PC-3 (cell line): Measurements from ENCODE around the gene LMBRD1. TPM values are rescaled to one million over a fixed set of nuclear protein-coding genes. Genes with fewer than 3 reads are reported as not detected.

ENCODE experiments used
- ATAC-seq: fragments of 200-7000 bp; cut with Tn5 transposase; 2 replicates; pipeline ENCODE4 v1.9.1; 2020; ENCODE audit warnings: mild to moderate bottlenecking, moderate library complexity
- BruUV-seq: library from RNA; stranded (reverse); fragments of 400-500 nt; replicated peaks from 2 replicates; lab custom pipeline; 2021; lab: Mats Ljungman, UMichigan
- CTCF ChIA-PET: fragments of 300-600 bp; sonication (Branson Sonifier 250); formaldehyde crosslinking; loops from one replicate; lab custom pipeline; 2022; ENCODE audit warnings: antibody characterized with exemption; lab: Charles Lee
- POLR2A ChIA-PET: fragments of 300-600 bp; sonication (Branson Sonifier 250); formaldehyde crosslinking; loops from one replicate; lab custom pipeline; 2022; ENCODE audit warnings: antibody characterized with exemption; ENCODE audit not compliant: unreplicated experiment; lab: Charles Lee
- DNase-seq: peaks from one replicate; pipeline ENCODE4 v3.0.0-alpha.2; 2015
- H2AFZ ChIP-seq: fragments of 300-600 bp; sonication (generic); 2 replicates; pipeline ENCODE4 v1.6.0; 2016; ENCODE audit warnings: antibody characterized with exemption, low read length
- H3F3A ChIP-seq: fragments of 300-600 bp; sonication (generic); one replicate; pipeline ENCODE4 v1.6.0; 2017; ENCODE audit warnings: antibody characterized with exemption, low read length, control low read depth, mild to moderate bottlenecking; ENCODE audit not compliant: unreplicated experiment
- H3K27ac ChIP-seq: fragments of 300-600 bp; sonication (generic); 2 replicates; pipeline ENCODE4 v1.5.1; 2016; ENCODE audit warnings: mild to moderate bottlenecking, low read length
- H3K27me3 ChIP-seq: fragments of 300-600 bp; sonication (generic); 2 replicates; pipeline ENCODE4 v1.6.1; 2016; ENCODE audit warnings: low read length, mixed read lengths
- H3K36me3 ChIP-seq: fragments of 300-600 bp; sonication (generic); 2 replicates; pipeline ENCODE4 v1.6.1; 2016; ENCODE audit warnings: low read depth, mixed run types, low read length, mixed read lengths
- H3K4me1 ChIP-seq: fragments of 300-600 bp; sonication (generic); 2 replicates; pipeline ENCODE4 v1.5.1; 2016; ENCODE audit warnings: low read length; ENCODE audit not compliant: insufficient read depth
- H3K4me2 ChIP-seq: fragments of 300-600 bp; sonication (generic); 2 replicates; pipeline ENCODE4 v1.6.0; 2016; ENCODE audit warnings: low read length
- H3K4me3 ChIP-seq: fragments of 300-600 bp; sonication (generic); 2 replicates; pipeline ENCODE4 v1.5.1; 2016; ENCODE audit warnings: mild to moderate bottlenecking, low read length, mixed read lengths
- H3K79me2 ChIP-seq: fragments of 300-600 bp; sonication (generic); 2 replicates; pipeline ENCODE4 v1.6.1; 2017; ENCODE audit warnings: low read length, mixed read lengths
- H3K9ac ChIP-seq: fragments of 300-600 bp; sonication (generic); 2 replicates; pipeline ENCODE4 v1.6.0; 2016; ENCODE audit warnings: mild to moderate bottlenecking, low read length
- H3K9me2 ChIP-seq: fragments of 300-600 bp; sonication (generic); replicated peaks from 2 replicates; pipeline ENCODE4 v1.6.1; 2016; ENCODE audit warnings: mixed run types, low read length, mixed read lengths
- H3K9me3 ChIP-seq: fragments of 300-600 bp; sonication (generic); 2 replicates; pipeline ENCODE4 v1.6.1; 2016; ENCODE audit warnings: low read length, mixed read lengths
- H4K20me1 ChIP-seq: fragments of 300-600 bp; sonication (generic); 2 replicates; pipeline ENCODE4 v1.6.1; 2016; ENCODE audit warnings: low read length, mixed read lengths
- CTCF ChIP-seq: fragments of 300-600 bp; sonication (generic); conservative IDR thresholded peaks from 2 replicates; pipeline ENCODE4 v1.5.1; 2017; ENCODE audit warnings: antibody characterized with exemption, low read depth, mild to moderate bottlenecking, low read length
- EZH2 ChIP-seq: fragments of 300-600 bp; sonication (generic); IDR thresholded peaks from one replicate; pipeline ENCODE4 v1.6.1; 2017; ENCODE audit warnings: antibody characterized with exemption, mild to moderate bottlenecking, low read length; ENCODE audit not compliant: unreplicated experiment
- EZH2phosphoT487 ChIP-seq: fragments of 300-600 bp; sonication (generic); IDR thresholded peaks from 2 replicates; pipeline ENCODE4 v1.6.1; 2018; ENCODE audit warnings: mild to moderate bottlenecking, antibody characterized with exemption, low read length, borderline replicate concordance
- intact Hi-C: fragments of 100-400 bp; cut with micrococcal nuclease; formaldehyde crosslinking; loops from 2 replicates; pipeline ENCODE4 v1.9.0; 2023
- total RNA-seq: library from RNA; depleted of rRNA; stranded (reverse); fragments of >200 nt; gene quantifications from 2 replicates; pipeline ENCODE4 v1.2.3, GENCODE V29; 2014

LMBRD1 gene
- total RNA-seq, 1 experiment from 2014 or later, result 5.4 TPM

- intact Hi-C loops, result no loop called here
- ChIA-PET POLR2A (no interaction called here), CTCF (no interaction called here)
- no peak overlapping the region for H3K4me2 ChIP-seq
- H3K9me2 ChIP-seq, result no peaks in the 10 kb centered on the region
- BruUV-seq, result no TSS peak
- no peak for DNase-seq
- H3F3A ChIP-seq, result peaks cover 5% of the 10 kb centered on the region
- H2AFZ ChIP-seq, result no peak overlapping the region
- no peaks in the 10 kb centered on the region for H3K36me3 ChIP-seq
- no peak for ATAC-seq
- H3K9ac ChIP-seq, result no peak overlapping the region
- no peak overlapping the region for H3K4me3 ChIP-seq
- no peaks in the 10 kb centered on the region for H3K9me3 ChIP-seq
- no peaks in the 10 kb centered on the region for H3K79me2 ChIP-seq
- no peaks in the 10 kb centered on the region for H4K20me1 ChIP-seq
- H3K4me1 ChIP-seq, result peaks cover 11% of the 10 kb centered on the region
- no peak for TF ChIP-seq CTCF
- no peak for TF ChIP-seq EZH2
- no peak for TF ChIP-seq EZH2phosphoT487
- H3K27me3 ChIP-seq, result no peaks in the 10 kb centered on the region
- H3K27ac ChIP-seq, result no peak overlapping the region
Observed at GRCh38 chr6:69771158-69771906, 25.5 kb downstream of the LMBRD1 start.

DNA sequence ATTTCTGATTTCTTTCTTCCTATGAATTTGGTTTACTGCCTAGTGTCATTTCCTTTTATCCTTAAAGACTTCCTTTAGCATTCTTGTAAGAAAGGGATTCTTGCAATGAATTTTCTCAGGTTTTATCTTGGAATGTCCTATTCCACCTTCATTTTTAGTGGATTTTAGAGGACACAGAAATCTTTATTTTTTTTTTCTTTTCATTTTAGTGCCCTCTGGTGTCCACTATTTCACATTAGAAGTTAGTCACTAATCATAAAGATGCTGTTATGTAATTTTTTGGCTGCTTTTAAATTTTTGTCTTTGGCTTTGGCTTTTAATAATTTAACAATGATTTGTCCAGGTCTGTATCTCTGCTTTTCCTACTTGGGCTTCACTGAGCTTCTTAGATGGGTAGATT lies 28.1 kb downstream of the LMBRD1 start:
- BruUV-seq, result no TSS peak
- Histone ChIP-seq H3K4me2 (no peak overlapping the region), H3K4me3 (no peak overlapping the region), H3F3A (no peaks in the 10 kb centered on the region), H3K79me2 (no peaks in the 10 kb centered on the region), H3K9ac (no peak overlapping the region), H3K36me3 (no peaks in the 10 kb centered on the region), H3K4me1 (no peaks in the 10 kb centered on the region), H2AFZ (no peak overlapping the region), H3K9me2 (no peaks in the 10 kb centered on the region), H3K27me3 (no peaks in the 10 kb centered on the region), H4K20me1 (no peaks in the 10 kb centered on the region), H3K9me3 (no peaks in the 10 kb centered on the region), H3K27ac (no peak overlapping the region)
- no peak for ATAC-seq
- CTCF ChIA-PET, result no interaction called here
- peak; percentile 11 for DNase-seq
- POLR2A ChIA-PET, result no interaction called here
- intact Hi-C loops, result loop anchor here (5.0 kb wide), 1 partner anchor 36 kb away; no protein-coding TSS in a partner anchor
- TF ChIP-seq EZH2, result no peak
- TF ChIP-seq CTCF, result peak; percentile 56; the same call in 1 of the 2 replicates
- no peak for TF ChIP-seq EZH2phosphoT487

GRCh38 chr6:69763763-69764162 lies 33.0 kb downstream of the LMBRD1 start:
- POLR2A ChIA-PET, result no interaction called here
- Histone ChIP-seq H4K20me1 (no peaks in the 10 kb centered on the region), H3K4me2 (no peak overlapping the region), H2AFZ (no peak overlapping the region), H3K4me3 (no peak overlapping the region), H3K4me1 (no peaks in the 10 kb centered on the region), H3K9ac (no peak overlapping the region), H3K79me2 (no peaks in the 10 kb centered on the region), H3K9me2 (no peaks in the 10 kb centered on the region), H3K9me3 (no peaks in the 10 kb centered on the region), H3K27ac (no peak overlapping the region), H3K36me3 (no peaks in the 10 kb centered on the region), H3K27me3 (no peaks in the 10 kb centered on the region), H3F3A (no peaks in the 10 kb centered on the region)
- CTCF ChIA-PET, result no interaction called here
- intact Hi-C loops, result no loop called here
- BruUV-seq, result no TSS peak
- ATAC-seq (no peak), DNase-seq (no peak)
- TF ChIP-seq CTCF, result no peak
- TF ChIP-seq EZH2, result no peak
